ENCODE data around the gene STK32C.

DNA sequence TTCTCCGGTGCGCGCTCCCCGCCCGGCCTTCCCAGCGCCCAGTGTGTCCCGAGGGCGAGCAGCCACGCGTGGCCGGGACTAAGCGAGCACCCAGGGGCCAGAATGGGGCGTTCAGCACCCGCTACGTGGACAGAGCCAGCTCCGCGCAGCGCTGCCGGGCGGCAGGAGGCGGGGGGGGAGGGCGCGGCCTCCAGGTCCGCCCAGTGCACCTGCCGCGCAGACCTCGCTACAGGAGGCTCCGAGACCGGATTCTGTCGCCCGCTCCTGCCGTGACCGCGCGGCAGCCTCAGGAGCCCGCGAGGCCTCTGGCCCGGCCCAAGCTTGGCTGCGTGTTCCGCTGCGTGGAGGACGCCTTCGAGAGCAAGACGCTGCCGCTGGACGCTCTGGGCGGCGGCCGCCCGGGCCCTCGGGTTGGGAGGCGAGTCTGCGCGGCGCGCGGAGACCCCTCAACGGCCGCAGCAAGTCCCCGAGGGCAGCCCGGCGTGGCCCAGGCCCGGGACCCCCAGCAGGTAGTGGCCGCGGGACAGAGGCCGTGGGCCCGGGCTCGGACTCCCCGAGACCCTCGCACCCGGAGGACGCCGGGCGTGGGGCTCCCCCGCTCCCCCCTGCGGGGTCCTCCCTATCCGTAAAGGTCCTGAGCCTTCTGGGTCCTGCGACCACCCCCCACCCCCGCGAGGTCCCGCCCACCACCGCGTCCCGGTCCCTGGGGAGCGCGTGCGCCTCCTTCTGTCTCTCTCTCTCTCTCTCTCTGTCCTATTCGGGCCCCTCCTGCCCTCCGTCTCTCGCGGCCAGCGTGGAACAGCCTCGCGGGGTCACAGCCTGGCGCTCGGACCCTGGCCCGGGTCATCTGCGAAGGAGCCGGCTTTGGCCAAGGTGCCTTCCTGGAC lies 121.9 kb downstream of the STK32C start:
- TF ChIP-seq, protein P1, sequence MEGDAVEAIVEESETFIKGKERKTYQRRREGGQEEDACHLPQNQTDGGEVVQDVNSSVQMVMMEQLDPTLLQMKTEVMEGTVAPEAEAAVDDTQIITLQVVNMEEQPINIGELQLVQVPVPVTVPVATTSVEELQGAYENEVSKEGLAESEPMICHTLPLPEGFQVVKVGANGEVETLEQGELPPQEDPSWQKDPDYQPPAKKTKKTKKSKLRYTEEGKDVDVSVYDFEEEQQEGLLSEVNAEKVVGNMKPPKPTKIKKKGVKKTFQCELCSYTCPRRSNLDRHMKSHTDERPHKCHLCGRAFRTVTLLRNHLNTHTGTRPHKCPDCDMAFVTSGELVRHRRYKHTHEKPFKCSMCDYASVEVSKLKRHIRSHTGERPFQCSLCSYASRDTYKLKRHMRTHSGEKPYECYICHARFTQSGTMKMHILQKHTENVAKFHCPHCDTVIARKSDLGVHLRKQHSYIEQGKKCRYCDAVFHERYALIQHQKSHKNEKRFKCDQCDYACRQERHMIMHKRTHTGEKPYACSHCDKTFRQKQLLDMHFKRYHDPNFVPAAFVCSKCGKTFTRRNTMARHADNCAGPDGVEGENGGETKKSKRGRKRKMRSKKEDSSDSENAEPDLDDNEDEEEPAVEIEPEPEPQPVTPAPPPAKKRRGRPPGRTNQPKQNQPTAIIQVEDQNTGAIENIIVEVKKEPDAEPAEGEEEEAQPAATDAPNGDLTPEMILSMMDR (IDR thresholded peaks at IDR 0.05) = no peak
- no peak for TF ChIP-seq POLR2AphosphoS5 (IDR thresholded peaks at IDR 0.05)
- TF ChIP-seq POLR2A (IDR thresholded peaks at IDR 0.05) = no peak
